SK-N-SH treated with all-trans-retinoic acid at 6 μM for 48 hours (cell line): ENCODE data around the gene MC1R.

Experiments used
- ATAC-seq: fragments of 200-7000 bp; cut with Tn5 transposase; 3 replicates; pipeline ENCODE4 v1.9.1; 2020; ENCODE audit warnings: mild to moderate bottlenecking, moderate library complexity
- ARNTL ChIP-seq: fragments of 450-650 bp; formaldehyde crosslinking; IDR thresholded peaks from 2 replicates; pipeline ENCODE4 v1.5.0; 2020; ENCODE audit warnings: low read depth, mild to moderate bottlenecking, moderate library complexity, borderline replicate concordance
- BACH2 ChIP-seq: fragments of 250-450 bp; sonication (Bioruptor Pico); IDR thresholded peaks from 2 replicates; pipeline ENCODE4 v1.9.0; 2021; ENCODE audit warnings: mild to moderate bottlenecking, borderline replicate concordance
- CSDC2 ChIP-seq: fragments of 250-450 bp; sonication (Bioruptor Pico); IDR thresholded peaks from 2 replicates; pipeline ENCODE4 v1.5.0; 2020; ENCODE audit warnings: mild to moderate bottlenecking, moderate library complexity
- CSRNP3 ChIP-seq: fragments of 250-450 bp; sonication (Bioruptor Pico); IDR thresholded peaks from 2 replicates; pipeline ENCODE4 v1.5.1; 2021; ENCODE audit warnings: mild to moderate bottlenecking, moderate library complexity
- ESRRG ChIP-seq: fragments of 250-450 bp; sonication (Bioruptor Pico); IDR thresholded peaks from 2 replicates; pipeline ENCODE4 v1.6.1; 2021; ENCODE audit warnings: mild to moderate bottlenecking
- ISL1 ChIP-seq: fragments of 250-450 bp; sonication (Bioruptor Pico); IDR thresholded peaks from 2 replicates; pipeline ENCODE4 v2.1.2; 2022; ENCODE audit warnings: mild to moderate bottlenecking, moderate library complexity
- OSR1 ChIP-seq: fragments of 250-450 bp; sonication (Bioruptor Pico); IDR thresholded peaks from 2 replicates; pipeline ENCODE4 v1.8.0; 2022; ENCODE audit warnings: moderate library complexity, mild to moderate bottlenecking, inconsistent platforms
- PPARA ChIP-seq: fragments of 250-450 bp; sonication (Bioruptor Pico); IDR thresholded peaks from 2 replicates; pipeline ENCODE4 v1.5.0; 2020; ENCODE audit warnings: mild to moderate bottlenecking, borderline replicate concordance
- RARB ChIP-seq: fragments of 250-450 bp; sonication (Bioruptor Pico); IDR thresholded peaks from 2 replicates; pipeline ENCODE4 v1.8.0; 2021; ENCODE audit warnings: mild to moderate bottlenecking, moderate library complexity
- SNAI2 ChIP-seq: fragments of 250-450 bp; sonication (Bioruptor Pico); IDR thresholded peaks from 2 replicates; pipeline ENCODE4 v1.5.0; 2020; ENCODE audit warnings: mild to moderate bottlenecking, moderate library complexity
- TCF4 ChIP-seq: fragments of 250-450 bp; sonication (Bioruptor Pico); IDR thresholded peaks from 2 replicates; pipeline ENCODE4 v1.8.0; 2021; ENCODE audit warnings: mild to moderate bottlenecking, moderate library complexity, borderline replicate concordance
- TSHZ2 ChIP-seq: fragments of 250-450 bp; sonication (Bioruptor Pico); IDR thresholded peaks from 2 replicates; pipeline ENCODE4 v1.5.0; 2020; ENCODE audit warnings: mild to moderate bottlenecking, moderate library complexity
- ZC3H10 ChIP-seq: fragments of 250-450 bp; sonication (Bioruptor Pico); IDR thresholded peaks from 2 replicates; pipeline ENCODE4 v1.5.1; 2021; ENCODE audit warnings: mild to moderate bottlenecking, moderate library complexity
- ZFP3 ChIP-seq: fragments of 250-450 bp; sonication (Bioruptor Pico); IDR thresholded peaks from 2 replicates; pipeline ENCODE4 v1.5.0; 2020; ENCODE audit warnings: mild to moderate bottlenecking, moderate library complexity
- ZFP30 ChIP-seq: fragments of 450-650 bp; formaldehyde crosslinking; IDR thresholded peaks from 2 replicates; pipeline ENCODE4 v1.5.0; 2022; ENCODE audit warnings: mild to moderate bottlenecking, moderate library complexity
- ZNF565 ChIP-seq: fragments of 450-650 bp; formaldehyde crosslinking; conservative IDR thresholded peaks from 2 replicates; pipeline ENCODE4 v1.5.0; 2020; ENCODE audit warnings: low read depth, mild to moderate bottlenecking, moderate library complexity
- ZNF8 ChIP-seq: fragments of 450-650 bp; formaldehyde crosslinking; IDR thresholded peaks from 2 replicates; pipeline ENCODE4 v1.5.0; 2020; ENCODE audit warnings: mild to moderate bottlenecking, moderate library complexity
- TF ChIP-seq, protein P1 (sequence below): fragments of 250-450 bp; sonication (Bioruptor Pico); IDR thresholded peaks from 2 replicates; pipeline ENCODE4 v1.5.1; 2020; ENCODE audit warnings: low read depth, mild to moderate bottlenecking, moderate library complexity
- TF ChIP-seq, protein P2 (sequence below): fragments of 250-450 bp; sonication (Bioruptor Pico); IDR thresholded peaks from 2 replicates; pipeline ENCODE4 v1.8.0; 2021; ENCODE audit warnings: low read depth, mild to moderate bottlenecking, moderate library complexity, borderline replicate concordance

Gene MC1R

DNA sequence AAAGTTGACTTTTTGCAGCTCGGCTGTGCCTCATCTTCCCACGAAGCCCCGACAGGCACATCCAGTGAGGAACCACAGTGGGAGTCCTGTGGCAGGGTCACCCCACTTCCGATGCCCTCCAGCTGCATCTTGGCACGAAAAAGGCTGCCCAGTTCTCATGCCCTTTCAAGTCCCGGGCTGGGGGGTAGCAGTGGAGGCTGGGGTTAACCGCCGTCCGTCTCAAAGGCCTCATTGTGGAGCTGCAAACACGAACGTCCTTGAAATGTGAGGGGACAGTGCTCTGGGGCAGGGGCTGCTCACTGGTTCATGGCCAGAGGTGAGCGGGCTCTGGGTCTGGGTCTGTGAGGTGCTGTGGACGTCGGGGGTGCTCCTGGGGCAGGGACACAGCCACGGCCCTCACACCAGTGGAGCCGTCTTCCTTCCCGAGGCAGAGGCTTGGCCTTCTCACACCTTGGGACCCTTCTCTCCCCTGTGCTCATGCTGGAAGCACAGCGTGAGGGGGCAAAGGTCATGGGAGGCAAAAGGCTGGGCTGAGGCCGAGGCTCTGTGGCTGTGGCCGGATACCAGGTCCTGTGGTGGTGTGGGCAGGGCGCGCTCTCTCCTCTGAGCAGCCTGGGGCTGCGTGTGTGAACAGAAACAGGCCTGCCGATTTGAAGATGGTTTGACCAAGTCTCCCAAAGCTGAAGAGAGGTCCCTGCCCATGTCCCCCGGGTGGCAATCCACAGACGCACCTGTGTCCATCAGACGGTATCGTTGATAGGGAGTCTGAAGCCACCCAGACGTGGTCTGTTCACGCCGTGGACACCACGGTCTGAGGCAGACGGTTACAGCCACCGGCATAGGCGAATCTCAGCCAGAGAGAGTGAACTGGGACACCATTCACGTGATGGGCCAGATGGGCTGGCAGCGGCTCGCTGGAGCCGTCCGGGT is 3.1 kb upstream of the MC1R start (continued):
- TF ChIP-seq CSRNP3 (CRISPR knock-in tag) (no peak), TCF4 (CRISPR knock-in tag) (no peak), ISL1 (no peak), ESRRG (CRISPR knock-in tag) (no peak), RARB (no peak), BACH2 (CRISPR knock-in tag) (no peak), ZC3H10 (no peak), CSDC2 (CRISPR knock-in tag) (no peak)

- ATAC-seq = peak; percentile 13
- TF ChIP-seq ESRRG (CRISPR knock-in tag) (no peak), ZFP3 (CRISPR knock-in tag) (peak; percentile 40; the same call in 1 of the 2 replicates)
- TF ChIP-seq, protein P1, sequence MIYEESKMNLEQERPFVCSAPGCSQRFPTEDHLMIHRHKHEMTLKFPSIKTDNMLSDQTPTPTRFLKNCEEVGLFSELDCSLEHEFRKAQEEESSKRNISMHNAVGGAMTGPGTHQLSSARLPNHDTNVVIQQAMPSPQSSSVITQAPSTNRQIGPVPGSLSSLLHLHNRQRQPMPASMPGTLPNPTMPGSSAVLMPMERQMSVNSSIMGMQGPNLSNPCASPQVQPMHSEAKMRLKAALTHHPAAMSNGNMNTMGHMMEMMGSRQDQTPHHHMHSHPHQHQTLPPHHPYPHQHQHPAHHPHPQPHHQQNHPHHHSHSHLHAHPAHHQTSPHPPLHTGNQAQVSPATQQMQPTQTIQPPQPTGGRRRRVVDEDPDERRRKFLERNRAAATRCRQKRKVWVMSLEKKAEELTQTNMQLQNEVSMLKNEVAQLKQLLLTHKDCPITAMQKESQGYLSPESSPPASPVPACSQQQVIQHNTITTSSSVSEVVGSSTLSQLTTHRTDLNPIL (CRISPR knock-in tag) = no peak
These were observed 749 bp upstream of the MC1R start for GRCh38 chr16:89917773-89918452.

DNA sequence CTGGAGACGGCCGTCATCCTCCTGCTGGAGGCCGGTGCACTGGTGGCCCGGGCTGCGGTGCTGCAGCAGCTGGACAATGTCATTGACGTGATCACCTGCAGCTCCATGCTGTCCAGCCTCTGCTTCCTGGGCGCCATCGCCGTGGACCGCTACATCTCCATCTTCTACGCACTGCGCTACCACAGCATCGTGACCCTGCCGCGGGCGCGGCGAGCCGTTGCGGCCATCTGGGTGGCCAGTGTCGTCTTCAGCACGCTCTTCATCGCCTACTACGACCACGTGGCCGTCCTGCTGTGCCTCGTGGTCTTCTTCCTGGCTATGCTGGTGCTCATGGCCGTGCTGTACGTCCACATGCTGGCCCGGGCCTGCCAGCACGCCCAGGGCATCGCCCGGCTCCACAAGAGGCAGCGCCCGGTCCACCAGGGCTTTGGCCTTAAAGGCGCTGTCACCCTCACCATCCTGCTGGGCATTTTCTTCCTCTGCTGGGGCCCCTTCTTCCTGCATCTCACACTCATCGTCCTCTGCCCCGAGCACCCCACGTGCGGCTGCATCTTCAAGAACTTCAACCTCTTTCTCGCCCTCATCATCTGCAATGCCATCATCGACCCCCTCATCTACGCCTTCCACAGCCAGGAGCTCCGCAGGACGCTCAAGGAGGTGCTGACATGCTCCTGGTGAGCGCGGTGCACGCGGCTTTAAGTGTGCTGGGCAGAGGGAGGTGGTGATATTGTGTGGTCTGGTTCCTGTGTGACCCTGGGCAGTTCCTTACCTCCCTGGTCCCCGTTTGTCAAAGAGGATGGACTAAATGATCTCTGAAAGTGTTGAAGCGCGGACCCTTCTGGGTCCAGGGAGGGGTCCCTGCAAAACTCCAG is 1.1 kb downstream of the MC1R start:
- TF ChIP-seq TCF4 (CRISPR knock-in tag) = no peak
- no peak for TF ChIP-seq ISL1
- TF ChIP-seq PPARA (CRISPR knock-in tag) = no peak
- no peak for TF ChIP-seq CSDC2 (CRISPR knock-in tag)
- no peak for TF ChIP-seq ZFP30 (CRISPR knock-in tag)
- no peak for TF ChIP-seq OSR1
- TF ChIP-seq SNAI2 (CRISPR knock-in tag) = no peak
- no peak for TF ChIP-seq ESRRG (CRISPR knock-in tag)
- ATAC-seq = no peak

GRCh38 chr16:89920723-89921122 is 2.1 kb downstream of the MC1R start:
- ATAC-seq = no peak
- no peak for TF ChIP-seq ZFP30 (CRISPR knock-in tag)
- no peak for TF ChIP-seq RARB
- no peak for TF ChIP-seq ZC3H10
- no peak for TF ChIP-seq SNAI2 (CRISPR knock-in tag)
- TF ChIP-seq OSR1 = no peak
- TF ChIP-seq, protein P1 (CRISPR knock-in tag) = no peak
- TF ChIP-seq ARNTL (CRISPR knock-in tag) = no peak
- TF ChIP-seq TSHZ2 = no peak
- no peak for TF ChIP-seq ZNF8 (CRISPR knock-in tag)
- no peak for TF ChIP-seq ESRRG (CRISPR knock-in tag)
- TF ChIP-seq ISL1 = no peak
- TF ChIP-seq, protein P2, sequence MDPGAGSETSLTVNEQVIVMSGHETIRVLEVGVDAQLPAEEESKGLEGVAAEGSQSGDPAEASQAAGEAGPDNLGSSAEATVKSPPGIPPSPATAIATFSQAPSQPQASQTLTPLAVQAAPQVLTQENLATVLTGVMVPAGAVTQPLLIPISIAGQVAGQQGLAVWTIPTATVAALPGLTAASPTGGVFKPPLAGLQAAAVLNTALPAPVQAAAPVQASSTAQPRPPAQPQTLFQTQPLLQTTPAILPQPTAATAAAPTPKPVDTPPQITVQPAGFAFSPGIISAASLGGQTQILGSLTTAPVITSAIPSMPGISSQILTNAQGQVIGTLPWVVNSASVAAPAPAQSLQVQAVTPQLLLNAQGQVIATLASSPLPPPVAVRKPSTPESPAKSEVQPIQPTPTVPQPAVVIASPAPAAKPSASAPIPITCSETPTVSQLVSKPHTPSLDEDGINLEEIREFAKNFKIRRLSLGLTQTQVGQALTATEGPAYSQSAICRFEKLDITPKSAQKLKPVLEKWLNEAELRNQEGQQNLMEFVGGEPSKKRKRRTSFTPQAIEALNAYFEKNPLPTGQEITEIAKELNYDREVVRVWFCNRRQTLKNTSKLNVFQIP = no peak
- no peak for TF ChIP-seq PPARA (CRISPR knock-in tag)
- TF ChIP-seq CSRNP3 (CRISPR knock-in tag) = no peak
- no peak for TF ChIP-seq ZNF565 (CRISPR knock-in tag)
